Ishikawa (cell line): Measurements from ENCODE around the gene ACTR3C.
A peak's percentile ranks its signal among the peaks of the same experiment; 100 is the strongest.

ENCODE experiments used
- CEBPB ChIP-seq: IDR thresholded peaks from 2 replicates; pipeline ENCODE4 v1.6.1; 2012
- CREB1 ChIP-seq: IDR thresholded peaks from 2 replicates; pipeline ENCODE4 v1.6.1; 2012; ENCODE audit warnings: low read depth
- EGR1 ChIP-seq: IDR thresholded peaks from 2 replicates; pipeline ENCODE4 v1.6.1; 2012
- EP300 ChIP-seq: IDR thresholded peaks from 2 replicates; pipeline ENCODE4 v1.6.1; 2012; ENCODE audit warnings: borderline replicate concordance
- FOXM1 ChIP-seq: IDR thresholded peaks from 2 replicates; pipeline ENCODE4 v1.6.1; 2012; ENCODE audit warnings: low read depth, borderline replicate concordance
- NFIC ChIP-seq: IDR thresholded peaks from 2 replicates; pipeline ENCODE4 v1.6.1; 2012
- RAD21 ChIP-seq: IDR thresholded peaks from 2 replicates; pipeline ENCODE4 v1.6.1; 2012; ENCODE audit warnings: low read depth
- TAF1 ChIP-seq: IDR thresholded peaks from 2 replicates; pipeline ENCODE4 v1.6.1; 2012; ENCODE audit warnings: low read depth, mild to moderate bottlenecking
- TCF12 ChIP-seq: IDR thresholded peaks from 2 replicates; pipeline ENCODE4 v1.6.1; 2012; ENCODE audit warnings: low read depth
- TEAD4 ChIP-seq: IDR thresholded peaks from 2 replicates; pipeline ENCODE4 v1.6.1; 2012
- YY1 ChIP-seq: IDR thresholded peaks from 2 replicates; pipeline ENCODE4 v1.6.1; 2012; ENCODE audit warnings: low read depth
- ZBTB7A ChIP-seq: IDR thresholded peaks from 2 replicates; pipeline ENCODE4 v1.6.1; 2012; ENCODE audit warnings: low read depth
- TF ChIP-seq, protein P1 (sequence below): IDR thresholded peaks from 2 replicates; pipeline ENCODE4 v1.6.1; 2012
- TF ChIP-seq, protein P2 (sequence below): IDR thresholded peaks from 2 replicates; pipeline ENCODE4 v1.6.1; 2012
- TF ChIP-seq, protein P3 (sequence below): IDR thresholded peaks from 2 replicates; pipeline ENCODE4 v1.6.1; 2012; ENCODE audit warnings: low read depth, mild to moderate bottlenecking

ACTR3C gene

DNA sequence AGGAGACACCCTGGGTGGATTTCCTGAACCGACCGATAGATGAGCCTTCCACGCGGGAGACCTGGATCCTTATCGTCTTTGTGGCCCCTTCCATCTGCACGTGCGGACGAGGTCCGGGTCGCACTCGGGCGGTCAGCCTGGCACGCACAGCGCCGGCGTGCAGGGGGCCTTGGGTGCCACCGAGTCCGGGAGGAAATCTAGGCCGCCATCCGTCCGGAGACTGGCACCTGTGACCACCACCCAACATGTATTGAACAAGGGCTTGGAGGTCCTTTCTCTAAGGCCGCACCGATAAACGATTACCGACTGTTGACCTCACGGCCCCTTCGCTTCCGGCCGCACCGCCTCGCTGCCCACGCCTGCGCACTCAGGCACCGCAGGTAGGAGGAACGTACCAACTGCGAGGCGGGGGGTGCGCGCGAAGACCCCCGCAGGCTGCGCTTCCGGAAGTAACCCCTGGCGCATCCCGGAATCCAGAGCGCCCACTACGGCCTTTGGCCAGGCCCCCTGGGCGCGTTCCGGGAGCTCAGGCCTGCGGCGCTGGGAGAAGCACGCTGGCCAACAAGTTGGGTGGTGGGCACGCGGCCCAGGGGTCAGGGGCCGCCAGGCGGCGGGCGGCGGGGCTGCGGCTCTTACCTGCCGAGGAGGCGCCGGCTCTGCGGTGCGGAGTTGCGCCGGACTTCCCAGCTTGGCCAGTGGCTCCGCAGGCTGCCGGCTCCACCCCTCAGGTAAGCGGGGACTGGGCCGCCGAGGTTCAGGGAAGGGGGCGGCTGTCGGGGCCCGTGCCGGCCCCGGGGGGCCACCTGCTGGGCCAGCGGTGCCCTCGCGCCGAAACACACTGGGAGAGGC, at the start of gene ACTR3C, which contains the start of gene LRRC61:
TSS of gene ACTR3C (minus strand) at position 713 of the 849 bp plus-strand sequence. CDS start 28,249 bp downstream, outside the sequence.
TSS of gene LRRC61 (plus strand) at position 523 of the 849 bp plus-strand sequence. CDS start 13,507 bp downstream, outside the sequence.
- TF ChIP-seq FOXM1, result no peak
- peak; percentile 27; the same call in 1 of the 2 replicates for TF ChIP-seq TAF1
- TF ChIP-seq, protein P1, sequence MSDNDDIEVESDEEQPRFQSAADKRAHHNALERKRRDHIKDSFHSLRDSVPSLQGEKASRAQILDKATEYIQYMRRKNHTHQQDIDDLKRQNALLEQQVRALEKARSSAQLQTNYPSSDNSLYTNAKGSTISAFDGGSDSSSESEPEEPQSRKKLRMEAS, result peak; percentile 91
- peak; percentile 97 for TF ChIP-seq ZBTB7A
- TF ChIP-seq NFIC, result no peak

DNA sequence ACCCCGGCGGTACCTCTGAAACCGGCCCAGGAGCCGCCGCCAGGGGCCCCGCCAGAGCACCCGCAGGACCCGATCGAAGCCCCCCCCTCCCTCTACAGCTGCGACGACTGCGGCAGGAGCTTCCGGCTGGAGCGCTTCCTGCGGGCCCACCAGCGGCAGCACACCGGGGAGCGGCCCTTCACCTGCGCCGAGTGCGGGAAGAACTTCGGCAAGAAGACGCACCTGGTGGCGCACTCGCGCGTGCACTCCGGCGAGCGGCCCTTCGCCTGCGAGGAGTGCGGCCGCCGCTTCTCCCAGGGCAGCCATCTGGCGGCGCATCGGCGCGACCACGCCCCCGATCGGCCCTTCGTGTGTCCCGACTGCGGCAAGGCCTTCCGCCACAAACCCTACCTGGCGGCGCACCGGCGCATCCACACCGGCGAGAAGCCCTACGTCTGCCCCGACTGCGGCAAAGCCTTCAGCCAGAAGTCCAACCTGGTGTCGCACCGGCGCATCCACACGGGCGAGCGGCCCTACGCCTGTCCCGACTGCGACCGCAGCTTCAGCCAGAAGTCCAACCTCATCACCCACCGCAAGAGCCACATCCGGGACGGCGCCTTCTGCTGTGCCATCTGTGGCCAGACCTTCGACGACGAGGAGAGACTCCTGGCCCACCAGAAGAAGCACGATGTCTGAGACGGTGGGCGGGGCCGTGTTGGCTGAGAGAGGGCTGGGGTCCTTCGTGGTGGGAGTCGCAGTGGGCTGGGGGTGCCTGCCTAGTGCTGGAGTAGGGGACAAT, 49.1 kb upstream of the ACTR3C start:
- TF ChIP-seq TEAD4 (no peak), ZBTB7A (no peak), CREB1 (no peak), RAD21 (no peak), CEBPB (no peak), NFIC (no peak), EP300 (no peak), TCF12 (no peak), YY1 (no peak), EGR1 (no peak), TAF1 (no peak), FOXM1 (no peak)
- TF ChIP-seq, protein P2, sequence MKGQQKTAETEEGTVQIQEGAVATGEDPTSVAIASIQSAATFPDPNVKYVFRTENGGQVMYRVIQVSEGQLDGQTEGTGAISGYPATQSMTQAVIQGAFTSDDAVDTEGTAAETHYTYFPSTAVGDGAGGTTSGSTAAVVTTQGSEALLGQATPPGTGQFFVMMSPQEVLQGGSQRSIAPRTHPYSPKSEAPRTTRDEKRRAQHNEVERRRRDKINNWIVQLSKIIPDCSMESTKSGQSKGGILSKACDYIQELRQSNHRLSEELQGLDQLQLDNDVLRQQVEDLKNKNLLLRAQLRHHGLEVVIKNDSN, result no peak
- TF ChIP-seq, protein P3, sequence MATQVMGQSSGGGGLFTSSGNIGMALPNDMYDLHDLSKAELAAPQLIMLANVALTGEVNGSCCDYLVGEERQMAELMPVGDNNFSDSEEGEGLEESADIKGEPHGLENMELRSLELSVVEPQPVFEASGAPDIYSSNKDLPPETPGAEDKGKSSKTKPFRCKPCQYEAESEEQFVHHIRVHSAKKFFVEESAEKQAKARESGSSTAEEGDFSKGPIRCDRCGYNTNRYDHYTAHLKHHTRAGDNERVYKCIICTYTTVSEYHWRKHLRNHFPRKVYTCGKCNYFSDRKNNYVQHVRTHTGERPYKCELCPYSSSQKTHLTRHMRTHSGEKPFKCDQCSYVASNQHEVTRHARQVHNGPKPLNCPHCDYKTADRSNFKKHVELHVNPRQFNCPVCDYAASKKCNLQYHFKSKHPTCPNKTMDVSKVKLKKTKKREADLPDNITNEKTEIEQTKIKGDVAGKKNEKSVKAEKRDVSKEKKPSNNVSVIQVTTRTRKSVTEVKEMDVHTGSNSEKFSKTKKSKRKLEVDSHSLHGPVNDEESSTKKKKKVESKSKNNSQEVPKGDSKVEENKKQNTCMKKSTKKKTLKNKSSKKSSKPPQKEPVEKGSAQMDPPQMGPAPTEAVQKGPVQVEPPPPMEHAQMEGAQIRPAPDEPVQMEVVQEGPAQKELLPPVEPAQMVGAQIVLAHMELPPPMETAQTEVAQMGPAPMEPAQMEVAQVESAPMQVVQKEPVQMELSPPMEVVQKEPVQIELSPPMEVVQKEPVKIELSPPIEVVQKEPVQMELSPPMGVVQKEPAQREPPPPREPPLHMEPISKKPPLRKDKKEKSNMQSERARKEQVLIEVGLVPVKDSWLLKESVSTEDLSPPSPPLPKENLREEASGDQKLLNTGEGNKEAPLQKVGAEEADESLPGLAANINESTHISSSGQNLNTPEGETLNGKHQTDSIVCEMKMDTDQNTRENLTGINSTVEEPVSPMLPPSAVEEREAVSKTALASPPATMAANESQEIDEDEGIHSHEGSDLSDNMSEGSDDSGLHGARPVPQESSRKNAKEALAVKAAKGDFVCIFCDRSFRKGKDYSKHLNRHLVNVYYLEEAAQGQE, result no peak
- TF ChIP-seq, protein P1, result no peak

DNA sequence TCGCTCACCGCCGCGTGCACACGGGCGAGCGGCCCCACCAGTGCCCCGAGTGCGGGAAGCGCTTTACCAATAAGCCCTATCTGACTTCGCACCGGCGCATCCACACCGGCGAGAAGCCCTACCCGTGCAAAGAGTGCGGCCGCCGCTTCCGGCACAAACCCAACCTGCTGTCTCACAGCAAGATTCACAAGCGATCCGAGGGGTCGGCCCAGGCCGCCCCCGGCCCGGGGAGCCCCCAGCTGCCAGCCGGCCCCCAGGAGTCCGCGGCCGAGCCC, 48.6 kb upstream of the ACTR3C start:
- TF ChIP-seq, protein P1, result no peak
- TF ChIP-seq CEBPB (no peak), EP300 (no peak), TCF12 (no peak), TEAD4 (no peak), RAD21 (no peak), YY1 (no peak), EGR1 (no peak), TAF1 (no peak)
- TF ChIP-seq, protein P2, result no peak
- TF ChIP-seq, protein P3, result no peak

DNA sequence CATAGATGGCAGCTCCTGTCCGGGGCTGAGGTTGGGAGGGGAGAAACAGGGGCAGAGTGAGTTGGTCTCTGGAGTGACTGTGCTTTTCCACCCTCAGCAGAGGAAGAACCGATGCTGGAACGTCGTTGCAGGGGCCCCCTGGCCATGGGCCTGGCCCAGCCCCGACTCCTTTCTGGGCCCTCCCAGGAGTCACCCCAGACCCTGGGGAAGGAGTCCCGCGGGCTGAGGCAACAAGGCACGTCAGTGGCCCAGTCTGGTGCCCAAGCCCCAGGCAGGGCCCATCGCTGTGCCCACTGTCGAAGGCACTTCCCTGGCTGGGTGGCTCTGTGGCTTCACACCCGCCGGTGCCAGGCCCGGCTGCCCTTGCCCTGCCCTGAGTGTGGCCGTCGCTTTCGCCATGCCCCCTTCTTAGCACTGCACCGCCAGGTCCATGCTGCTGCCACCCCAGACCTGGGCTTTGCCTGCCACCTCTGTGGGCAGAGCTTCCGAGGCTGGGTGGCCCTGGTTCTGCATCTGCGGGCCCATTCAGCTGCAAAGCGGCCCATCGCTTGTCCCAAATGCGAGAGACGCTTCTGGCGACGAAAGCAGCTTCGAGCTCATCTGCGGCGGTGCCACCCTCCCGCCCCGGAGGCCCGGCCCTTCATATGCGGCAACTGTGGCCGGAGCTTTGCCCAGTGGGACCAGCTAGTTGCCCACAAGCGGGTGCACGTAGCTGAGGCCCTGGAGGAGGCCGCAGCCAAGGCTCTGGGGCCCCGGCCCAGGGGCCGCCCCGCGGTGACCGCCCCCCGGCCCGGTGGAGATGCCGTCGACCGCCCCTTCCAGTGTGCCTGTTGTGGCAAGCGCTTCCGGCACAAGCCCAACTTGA, 48.0 kb upstream of the ACTR3C start:
- TF ChIP-seq RAD21 (no peak), EGR1 (no peak), YY1 (no peak), CEBPB (no peak), FOXM1 (no peak), TAF1 (no peak)
- TF ChIP-seq, protein P3, result no peak
- TF ChIP-seq, protein P1, result no peak
